HG03159 (cell line): ENCODE results near the gene TTYH2.
"Not testable (repeated sequence)": the region's sequence is repeated elsewhere in the genome, so short reads cannot be mapped to it uniquely, and the experiment has no call there.

Experiments used
- ATAC-seq: cut with Tn5 transposase; IDR thresholded peaks from one replicate; pipeline ENCODE4 v1.9.1; 2021; ENCODE audit warnings: mild to moderate bottlenecking, moderate library complexity; ENCODE audit not compliant: unreplicated experiment

The TTYH2 gene, protein sequence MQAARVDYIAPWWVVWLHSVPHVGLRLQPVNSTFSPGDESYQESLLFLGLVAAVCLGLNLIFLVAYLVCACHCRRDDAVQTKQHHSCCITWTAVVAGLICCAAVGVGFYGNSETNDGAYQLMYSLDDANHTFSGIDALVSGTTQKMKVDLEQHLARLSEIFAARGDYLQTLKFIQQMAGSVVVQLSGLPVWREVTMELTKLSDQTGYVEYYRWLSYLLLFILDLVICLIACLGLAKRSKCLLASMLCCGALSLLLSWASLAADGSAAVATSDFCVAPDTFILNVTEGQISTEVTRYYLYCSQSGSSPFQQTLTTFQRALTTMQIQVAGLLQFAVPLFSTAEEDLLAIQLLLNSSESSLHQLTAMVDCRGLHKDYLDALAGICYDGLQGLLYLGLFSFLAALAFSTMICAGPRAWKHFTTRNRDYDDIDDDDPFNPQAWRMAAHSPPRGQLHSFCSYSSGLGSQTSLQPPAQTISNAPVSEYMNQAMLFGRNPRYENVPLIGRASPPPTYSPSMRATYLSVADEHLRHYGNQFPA

GRCh38 chr17:74212913-74213791, at the start of gene TTYH2:
Gene TTYH2, plus strand, starts transcription at chr17:74213571. Its CDS starts 17 bp downstream, at chr17:74213588.
- ATAC-seq: peak; percentile 45

GRCh38 chr17:74163836-74164235, 49.5 kb upstream of the TTYH2 start:
- no peak for ATAC-seq

DNA sequence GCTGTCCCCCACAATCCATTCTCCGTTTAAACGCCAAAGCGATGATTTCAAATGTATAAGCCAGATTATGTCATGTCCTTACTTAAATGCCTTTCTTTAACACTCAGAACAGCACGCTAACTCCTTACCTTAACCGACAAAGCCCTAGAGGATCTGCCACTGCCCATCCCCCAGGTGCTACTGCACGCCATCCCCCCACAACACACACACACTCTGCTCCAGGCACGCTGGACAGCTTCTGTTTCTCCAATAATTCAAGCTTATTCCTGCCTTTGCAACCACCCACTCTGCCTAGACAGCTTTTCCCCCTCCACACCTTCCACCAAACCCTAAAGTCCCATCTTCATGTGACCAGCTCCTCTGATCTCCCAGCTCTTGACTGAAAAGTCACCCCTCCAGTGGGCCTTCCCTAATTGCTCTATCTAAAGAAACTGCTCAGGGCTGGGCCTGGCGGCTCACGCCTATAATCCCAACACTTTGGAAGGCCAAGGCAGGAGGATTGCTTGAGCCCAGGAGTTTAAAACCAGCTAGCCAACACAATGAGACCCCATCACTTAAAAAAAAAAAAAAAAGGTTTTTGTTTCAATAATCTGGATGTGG, 48.8 kb upstream of the TTYH2 start:
- ATAC-seq: no peak

- no peak for ATAC-seq
These were observed 47.5 kb upstream of the TTYH2 start for GRCh38 chr17:74165797-74166365.

DNA sequence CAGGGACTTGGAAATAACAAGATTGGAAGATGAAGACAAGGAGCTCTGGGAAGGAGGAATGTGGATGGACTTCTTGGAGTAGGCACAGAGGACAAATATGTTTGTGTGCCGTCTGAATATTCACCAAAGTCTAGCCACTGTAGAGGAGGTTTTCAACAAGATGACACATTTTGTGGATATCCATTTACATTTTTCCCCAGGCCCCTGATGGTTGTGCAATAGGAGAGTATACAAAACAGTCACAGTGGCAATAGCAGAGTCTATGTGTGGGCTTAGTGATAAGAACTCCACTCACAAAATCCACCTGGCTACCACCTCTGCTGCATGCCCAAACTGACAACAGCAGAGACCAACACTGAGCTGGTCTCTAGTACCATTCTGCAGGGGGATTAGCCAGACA, 42.4 kb upstream of the TTYH2 start:
- no peak for ATAC-seq

DNA sequence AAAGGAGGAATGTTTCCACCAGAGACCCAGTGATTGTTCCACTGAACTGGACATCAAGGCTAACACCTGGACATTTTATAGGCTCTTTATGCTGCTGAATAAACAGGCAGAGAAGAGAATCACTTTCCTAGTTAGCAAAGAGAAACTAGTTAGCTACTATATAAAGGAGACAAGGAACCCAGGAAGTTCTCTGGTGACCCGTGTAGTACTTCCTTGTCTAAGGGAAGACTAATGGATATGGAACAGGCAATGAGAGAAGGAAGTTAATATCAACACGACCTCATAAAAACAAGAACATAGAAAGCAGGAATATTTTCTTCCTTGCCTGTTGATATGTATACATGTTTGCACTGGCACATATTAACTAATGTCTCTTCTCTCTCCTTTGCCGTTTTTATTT, 40.7 kb upstream of the TTYH2 start:
- ATAC-seq: no peak

DNA sequence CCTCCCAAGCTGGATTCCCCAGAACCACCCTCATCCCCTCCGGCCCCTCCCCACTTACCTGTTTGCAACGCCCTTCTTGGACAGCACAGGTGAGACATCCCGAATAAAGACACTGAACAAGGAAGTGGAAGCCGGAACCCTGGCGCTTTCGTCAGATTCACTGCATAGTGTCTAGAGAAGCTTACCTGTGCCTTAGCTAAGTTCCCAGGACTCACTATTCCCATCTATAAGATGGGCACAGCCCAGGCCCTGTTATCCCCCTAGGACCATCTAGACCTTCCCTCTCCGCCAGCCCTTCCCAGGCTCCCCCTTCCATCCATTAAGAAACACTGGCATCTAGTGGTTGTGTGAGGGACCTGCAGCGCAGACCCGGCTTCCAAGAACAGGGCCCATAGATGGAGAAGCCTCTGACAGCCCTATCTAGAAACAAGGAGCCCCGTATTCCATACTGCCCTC, 36.8 kb upstream of the TTYH2 start:
- no peak for ATAC-seq

GRCh38 chr17:74177018-74177450, 36.3 kb upstream of the TTYH2 start:
- ATAC-seq: no peak

- no peak for ATAC-seq
These were observed 33.8 kb upstream of the TTYH2 start for GRCh38 chr17:74179576-74179975.

GRCh38 chr17:74180336-74180735, 33.0 kb upstream of the TTYH2 start:
- ATAC-seq: no peak

DNA sequence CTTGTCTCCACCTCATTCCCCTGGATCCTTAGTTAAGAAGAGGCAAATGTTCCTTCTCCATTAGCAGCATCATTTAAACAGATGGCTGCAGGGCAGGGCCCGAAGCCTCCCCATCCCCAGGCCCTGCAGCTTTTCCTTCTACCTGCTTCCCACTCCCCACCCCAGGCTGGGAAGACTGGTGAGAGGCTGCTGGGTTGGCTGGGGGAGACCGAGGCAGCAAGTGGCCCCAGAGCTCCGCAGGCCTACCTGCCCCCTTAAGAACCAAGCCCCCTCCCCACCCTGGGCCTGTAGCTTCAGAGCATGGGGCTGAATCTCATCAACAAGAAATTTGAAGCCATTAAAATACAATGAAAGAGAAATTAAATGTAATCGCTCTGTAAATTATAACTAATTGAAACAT, 32.0 kb upstream of the TTYH2 start:
- no peak for ATAC-seq

GRCh38 chr17:74182041-74182723, 31.2 kb upstream of the TTYH2 start:
- ATAC-seq: no peak

DNA sequence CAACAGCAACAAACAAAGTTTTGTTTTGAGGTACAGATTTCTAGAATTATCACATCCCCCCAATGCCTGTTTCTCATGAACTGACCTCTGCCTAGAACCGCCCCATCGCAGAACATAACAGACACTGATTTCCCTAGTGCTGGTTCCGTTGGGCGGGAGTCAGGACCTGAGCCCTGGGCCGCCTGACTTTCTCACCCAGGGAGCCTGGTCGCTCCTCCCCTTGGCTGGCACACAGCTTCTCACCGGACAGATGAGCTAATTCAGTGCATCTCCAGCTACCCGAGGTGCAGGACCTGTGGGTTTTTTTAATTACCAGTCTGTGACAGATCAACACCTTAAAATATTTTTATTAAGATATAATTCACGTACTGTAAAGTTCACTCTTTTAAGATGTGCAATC, 30.0 kb upstream of the TTYH2 start:
- ATAC-seq: no peak

GRCh38 chr17:74185571-74186185, 27.7 kb upstream of the TTYH2 start:
- no peak for ATAC-seq

DNA sequence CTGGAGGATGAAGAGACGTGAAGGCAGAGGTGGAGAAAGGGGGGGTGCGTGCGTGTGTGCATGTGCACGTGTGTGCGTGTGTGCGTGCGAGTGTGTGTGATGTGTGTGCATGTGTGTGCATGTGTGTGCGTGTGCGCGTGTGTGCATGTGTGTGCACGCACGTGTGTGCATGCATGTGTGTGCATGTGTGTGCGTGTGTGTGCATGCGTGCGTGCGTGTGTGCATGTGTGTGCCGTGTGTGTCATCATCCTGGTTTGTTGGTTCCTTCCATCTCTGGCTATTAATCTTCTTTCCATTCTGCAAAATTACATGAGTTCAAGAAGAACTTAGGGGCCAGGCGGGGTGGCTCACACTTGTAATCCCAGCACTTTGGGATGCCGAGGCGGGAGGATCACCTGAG, 26.9 kb upstream of the TTYH2 start:
- no peak for ATAC-seq

DNA sequence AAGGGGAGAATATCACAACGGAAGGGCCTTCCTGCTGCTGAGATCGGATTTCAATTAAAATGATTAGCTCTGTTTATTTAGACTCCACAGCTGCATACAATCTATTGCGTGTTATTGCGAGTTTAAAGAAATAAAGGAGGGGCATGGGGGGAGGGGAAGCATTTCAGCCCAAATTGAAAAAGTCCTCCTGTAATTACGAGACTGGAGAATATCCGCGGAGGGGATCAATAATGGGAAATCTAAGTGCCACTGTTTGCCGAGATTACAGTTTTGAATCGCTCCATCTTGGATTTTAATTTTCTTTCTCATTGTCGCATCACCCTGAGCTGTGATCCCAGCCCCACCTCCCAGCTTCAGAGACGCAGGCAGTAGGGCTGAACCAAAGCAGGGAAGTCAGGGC, 25.6 kb upstream of the TTYH2 start:
- ATAC-seq: no peak

GRCh38 chr17:74188687-74189086, 24.7 kb upstream of the TTYH2 start:
- ATAC-seq: not testable (repeated sequence)

- ATAC-seq: no peak
These were observed 23.2 kb upstream of the TTYH2 start for GRCh38 chr17:74190154-74190553.

- ATAC-seq: no peak
These were observed 22.5 kb upstream of the TTYH2 start for GRCh38 chr17:74190807-74191406.
